ENCODE data around the gene COL16A1.

Gene COL16A1

DNA sequence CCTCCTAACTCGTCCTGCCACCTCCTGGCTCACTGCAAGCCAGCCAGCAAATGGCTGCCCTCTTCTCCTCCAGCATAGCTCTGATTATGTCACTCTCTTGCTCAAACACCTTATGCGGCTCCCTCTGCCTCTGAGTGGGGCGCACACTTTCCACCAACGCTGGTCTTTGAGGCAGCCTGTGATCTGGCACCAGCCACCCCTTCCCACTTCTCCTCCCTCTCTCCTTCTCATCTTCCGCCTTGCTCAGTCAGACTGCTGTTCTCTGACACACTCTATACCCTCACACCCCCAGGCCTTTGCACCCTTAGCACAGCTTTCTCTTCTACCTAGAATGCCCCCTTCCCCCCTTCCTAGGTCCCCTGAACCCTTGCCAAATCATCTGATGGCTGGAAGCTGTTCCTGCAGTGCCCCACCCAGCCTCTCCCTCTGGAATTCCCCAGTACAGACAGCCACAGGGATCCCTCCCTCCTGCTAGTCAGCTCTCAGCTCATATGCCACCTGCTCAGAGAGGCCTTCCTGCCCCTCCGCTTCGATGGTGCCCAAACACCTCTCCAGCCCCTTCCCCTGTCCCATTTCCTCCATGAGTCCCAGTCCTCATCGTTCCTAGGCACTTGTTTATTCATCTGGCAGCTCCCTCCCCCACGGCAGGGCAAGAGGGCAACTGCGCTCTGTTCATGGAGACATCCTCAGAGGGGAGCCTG lies 37.4 kb downstream of the COL16A1 start:
- DNase-seq (ENCODE audit: low read depth in 2 of 2), result no peak

DNA sequence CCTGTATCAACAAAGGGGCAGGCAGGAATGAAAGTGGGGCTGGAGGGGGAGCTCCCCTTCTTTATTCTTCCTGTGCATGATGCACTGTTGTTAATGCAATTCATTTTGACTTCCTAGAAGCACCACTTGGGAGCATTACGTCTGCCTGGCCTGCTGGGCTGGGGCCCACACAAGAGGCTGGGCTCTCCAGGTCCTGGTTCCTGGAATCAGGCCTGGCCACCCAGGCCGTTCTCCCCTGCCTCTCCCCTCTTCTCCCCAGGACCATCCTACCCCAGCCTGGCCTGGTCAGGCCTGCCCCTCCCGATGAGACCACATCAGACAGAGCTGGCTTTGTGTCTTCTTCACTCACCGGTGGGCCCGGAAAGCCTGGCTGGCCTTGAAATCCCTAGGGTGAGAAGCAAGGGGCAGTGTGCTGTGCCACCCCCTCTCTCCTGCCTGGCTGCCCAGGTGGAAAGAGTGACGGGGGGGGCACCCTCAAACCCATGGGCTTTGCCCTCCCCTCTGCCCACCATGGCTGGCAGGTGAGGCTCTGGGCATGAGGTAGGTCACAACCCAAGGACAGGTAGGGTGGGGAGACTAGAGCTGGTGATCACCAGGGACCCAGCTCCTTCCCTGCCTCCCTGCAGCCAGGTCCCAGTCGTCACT lies 38.5 kb downstream of the COL16A1 start:
- DNase-seq (ENCODE audit: low read depth in 2 of 2), result no peak

DNA sequence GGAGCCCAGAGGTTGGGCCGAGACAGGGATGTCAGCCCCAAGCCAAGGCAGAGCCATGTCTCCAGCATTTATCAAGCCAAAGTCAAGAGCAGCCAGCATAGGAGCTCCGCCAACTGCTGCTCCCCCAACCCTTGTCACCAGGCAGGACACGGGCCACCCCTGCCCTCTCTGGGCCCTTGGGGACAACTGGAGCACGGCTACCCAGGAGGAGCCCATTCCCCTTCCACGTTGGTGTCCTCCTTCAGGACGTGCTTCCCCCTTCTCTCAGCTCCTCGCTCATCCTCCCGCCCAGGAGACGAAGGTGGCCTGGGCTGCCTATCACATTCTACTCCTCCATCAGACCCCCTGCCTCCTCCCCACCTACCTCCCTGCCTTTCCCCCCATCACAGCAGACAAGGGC lies 39.3 kb downstream of the COL16A1 start:
- no peak for DNase-seq (ENCODE audit: low read depth in 2 of 2)

DNA sequence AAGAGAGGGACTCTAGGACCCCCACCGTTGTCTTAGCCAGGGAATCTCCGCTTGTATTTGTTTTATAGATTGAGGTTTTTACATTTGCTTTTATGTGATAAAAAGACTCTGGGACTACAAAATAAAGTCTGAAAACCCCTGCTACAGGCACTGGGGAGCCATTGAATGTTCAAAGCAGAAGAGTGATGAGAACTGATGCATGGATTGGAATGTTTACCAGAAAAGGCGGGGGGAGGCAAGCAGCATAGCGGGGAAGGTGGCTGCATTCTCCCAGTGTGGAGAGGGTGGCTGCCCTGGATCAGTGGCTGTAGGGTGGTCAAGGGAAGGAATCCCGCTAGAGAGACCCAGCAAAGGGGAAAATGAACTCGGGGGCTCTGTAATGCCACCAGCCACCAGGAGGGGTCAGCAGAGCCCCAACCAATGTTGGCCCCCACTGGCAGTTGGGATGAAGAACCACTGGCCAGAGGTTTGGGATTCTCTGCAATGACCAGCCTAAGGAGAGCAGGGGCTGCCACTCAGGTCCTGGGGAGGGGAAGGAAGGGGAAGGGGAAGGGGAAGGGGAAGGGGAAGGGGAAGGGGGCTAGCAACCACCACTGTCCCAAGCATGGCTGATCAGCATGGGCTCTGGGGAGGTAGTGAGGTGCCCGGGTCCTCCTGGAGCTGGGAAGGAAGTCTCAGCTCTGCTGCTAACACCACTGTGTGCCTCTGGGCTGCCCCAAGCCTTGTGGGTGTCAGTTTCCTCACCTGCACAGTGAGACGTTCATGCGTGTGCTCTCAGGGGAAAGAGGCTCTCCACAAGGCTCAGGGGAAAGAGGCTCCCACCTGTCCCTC lies 40.0 kb downstream of the COL16A1 start:
- DNase-seq (ENCODE audit: low read depth in 2 of 2), result peak; percentile 19 to 43

DNA sequence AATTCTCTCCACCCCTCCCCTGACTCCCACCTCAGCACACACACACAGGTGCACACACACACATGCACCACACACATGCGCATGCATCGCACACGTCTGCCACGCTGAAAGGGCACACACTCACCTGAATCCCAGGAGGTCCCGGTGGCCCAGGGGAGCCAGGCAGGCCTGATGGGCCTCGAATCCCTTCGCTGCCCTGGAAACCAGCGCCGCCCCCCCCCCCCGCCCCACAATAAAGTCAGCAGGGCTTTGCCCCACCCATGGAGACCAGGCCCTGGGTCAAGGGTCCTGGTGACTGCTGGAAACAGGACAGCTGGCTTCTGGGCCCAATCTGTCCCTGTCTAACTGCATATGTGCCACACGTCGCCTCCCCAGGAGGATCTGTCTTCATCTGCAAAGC lies 41.4 kb downstream of the COL16A1 start:
- DNase-seq (ENCODE audit: low read depth in 2 of 2), result no peak

DNA sequence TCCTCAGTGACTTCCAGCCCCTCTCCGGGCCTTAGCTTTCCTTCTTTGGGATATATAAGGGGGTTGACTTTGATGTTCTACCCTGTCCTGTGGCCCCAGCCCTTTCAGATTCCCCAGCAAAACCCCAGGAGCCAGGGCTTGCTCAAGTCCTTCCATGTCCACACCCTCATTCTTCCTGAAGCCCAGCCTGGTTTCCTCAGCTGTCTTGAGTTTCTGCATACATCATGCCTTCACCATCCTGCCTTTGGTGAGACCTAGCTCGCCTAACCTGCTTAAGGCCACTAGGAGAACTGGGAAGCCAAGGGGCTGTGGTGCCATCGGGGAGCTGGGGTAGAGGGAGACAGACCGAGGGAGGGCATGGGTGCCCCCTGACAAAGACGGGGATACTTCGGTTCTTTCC lies 42.0 kb downstream of the COL16A1 start:
- no peak for DNase-seq (ENCODE audit: low read depth in 2 of 2)

DNA sequence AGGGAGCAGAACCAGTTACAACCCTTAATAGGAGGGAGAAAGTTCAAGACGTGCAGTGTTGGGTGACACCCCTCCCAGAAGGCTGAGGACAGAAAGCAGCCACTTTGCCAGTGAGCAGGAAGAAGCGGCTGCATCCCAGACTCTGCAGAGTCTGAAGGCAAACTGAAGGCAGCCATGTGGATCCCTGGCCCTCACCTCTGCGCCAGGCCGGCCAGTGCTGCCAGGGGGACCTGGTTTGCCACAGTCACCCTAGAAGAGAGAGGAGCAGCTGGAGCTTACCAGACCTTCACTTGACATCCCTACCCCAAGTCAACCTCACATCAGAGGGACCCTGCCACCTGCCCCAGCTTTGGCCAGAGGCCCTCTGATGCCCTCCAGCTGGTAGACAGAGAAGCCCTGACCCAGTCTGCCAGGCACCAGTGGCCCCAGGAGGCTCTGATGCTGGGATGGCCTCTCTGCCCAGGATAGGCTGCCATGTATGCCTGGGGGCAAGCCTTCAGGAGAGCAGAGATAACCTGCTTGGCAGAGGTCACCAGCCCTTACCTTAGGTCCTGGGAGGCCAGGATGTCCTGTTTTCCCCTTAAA lies 42.9 kb downstream of the COL16A1 start:
- DNase-seq (ENCODE audit: low read depth in 2 of 2), result no peak

DNA sequence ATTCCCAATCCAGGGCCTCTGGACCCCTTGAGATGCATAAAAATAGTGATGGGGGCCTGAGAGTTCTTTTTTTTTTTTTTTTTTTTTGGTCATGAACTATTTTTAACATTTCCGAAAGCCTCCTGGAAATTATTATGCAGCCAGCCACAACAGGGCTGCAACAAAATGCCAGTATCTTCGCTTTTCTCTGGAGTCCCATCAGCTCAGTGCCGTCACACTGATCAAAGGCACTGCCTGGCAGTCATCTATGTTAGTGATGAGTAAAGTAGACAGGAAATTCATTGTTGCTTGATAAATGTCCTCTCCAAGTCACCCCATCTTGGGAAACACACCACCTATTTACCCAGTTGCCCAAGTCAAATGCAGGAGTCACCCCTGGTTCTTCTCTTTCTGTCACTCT lies 43.9 kb downstream of the COL16A1 start:
- no peak for DNase-seq (ENCODE audit: low read depth in 2 of 2)

DNA sequence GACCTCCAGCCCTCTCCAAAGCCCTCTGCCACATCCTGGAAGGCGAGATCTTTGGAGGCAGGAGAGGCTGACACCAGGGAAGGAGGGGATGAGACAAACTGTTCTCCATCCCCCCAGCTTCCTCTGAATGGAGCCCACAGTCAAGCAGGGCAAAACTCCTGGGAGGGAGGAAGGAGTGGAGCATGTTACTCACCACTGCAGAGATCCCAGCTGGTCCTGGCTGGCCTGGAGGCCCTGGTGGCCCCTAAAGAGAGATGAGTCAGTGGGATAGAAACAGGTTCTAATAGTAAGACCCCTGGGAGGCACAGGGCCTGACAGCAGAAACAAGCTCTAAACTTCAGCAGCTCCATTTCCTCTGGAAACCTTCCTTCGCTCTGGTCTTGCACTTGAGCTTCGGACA lies 45.1 kb downstream of the COL16A1 start:
- DNase-seq (ENCODE audit: low read depth in 2 of 2), result no peak

DNA sequence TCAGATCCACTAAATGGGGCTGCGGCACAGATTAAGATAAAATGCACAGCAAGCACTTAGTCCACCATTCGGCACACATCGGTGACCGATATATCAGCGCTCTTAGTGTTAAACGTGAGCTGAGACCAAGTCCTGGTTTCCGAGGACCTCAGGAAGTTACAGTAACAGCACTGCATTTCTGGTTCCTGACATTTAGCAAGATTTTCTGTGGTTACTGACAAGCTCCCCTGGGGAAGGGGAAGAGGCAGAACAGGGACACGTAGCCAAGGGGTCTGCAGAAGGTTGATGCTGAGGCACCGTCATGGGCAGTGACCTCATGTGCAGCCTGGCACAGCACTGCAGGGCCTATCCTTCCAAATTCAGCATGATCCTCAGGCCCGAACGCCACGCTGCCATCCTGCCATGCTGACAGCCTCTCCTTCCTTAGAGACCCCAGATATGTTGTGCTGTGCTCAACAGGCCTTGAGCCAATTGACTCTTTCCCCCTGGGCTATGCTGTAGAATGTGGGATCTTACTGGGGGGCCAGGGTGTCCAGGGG lies 45.8 kb downstream of the COL16A1 start:
- DNase-seq (ENCODE audit: low read depth in 2 of 2), result no peak

DNA sequence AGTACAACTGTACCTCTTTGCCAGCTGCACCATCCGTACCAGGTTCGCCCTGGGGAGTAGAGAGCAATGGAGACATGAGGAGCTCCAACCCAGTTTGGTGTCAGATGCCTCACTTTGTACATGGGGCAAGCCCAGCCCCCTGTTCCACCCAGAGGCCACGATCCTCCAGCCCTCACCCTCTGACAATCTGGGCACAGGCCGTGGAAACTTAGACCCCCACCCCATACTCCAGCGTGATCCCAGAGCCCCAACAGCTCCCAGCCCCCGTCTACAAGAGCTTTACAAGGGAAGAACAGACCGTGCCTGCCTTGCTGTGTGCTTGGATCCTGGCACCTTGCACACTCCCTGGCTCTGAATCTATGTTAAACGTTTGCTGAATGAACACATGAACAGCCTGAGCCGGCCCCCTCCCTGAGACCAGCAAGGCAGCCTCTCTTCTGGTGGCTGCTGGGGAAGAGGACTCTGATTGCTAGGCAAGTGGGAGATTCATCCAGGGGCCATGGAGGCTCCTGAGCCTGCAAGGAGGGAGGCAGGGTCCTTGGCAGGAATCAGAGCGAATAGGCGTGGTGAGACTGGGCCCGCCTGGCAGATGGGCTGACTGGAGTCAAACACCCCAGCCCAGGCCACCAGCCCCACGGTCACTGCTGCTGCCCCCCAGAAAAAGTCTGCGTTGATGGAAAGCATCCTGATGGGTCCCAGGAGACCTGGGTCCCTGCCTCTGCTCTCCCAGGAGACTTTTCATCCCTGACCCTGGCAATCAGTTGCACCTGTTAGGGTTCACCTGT lies 46.6 kb downstream of the COL16A1 start:
- DNase-seq (ENCODE audit: low read depth in 2 of 2), result no peak

DNA sequence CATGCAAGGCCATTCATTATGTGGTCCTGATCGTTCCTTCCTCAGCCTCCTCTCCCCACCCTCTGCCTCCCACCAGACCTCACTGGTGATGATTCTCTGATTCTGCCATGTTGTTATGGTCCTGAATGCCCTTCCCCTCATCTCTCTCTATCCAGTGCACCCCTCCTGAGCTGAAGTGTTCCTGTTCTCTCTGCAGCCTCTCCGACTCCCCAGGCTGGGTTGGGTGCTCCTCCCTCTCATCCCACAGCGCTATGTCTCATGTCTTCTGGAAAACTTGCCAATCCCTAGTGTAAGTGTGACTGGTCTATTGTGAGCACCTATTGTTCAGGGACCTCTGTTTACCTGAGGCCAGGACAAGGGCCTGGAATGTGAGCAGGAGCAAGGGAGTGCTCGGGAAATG lies 48.1 kb downstream of the COL16A1 start:
- DNase-seq (ENCODE audit: low read depth in 2 of 2), result no peak

DNA sequence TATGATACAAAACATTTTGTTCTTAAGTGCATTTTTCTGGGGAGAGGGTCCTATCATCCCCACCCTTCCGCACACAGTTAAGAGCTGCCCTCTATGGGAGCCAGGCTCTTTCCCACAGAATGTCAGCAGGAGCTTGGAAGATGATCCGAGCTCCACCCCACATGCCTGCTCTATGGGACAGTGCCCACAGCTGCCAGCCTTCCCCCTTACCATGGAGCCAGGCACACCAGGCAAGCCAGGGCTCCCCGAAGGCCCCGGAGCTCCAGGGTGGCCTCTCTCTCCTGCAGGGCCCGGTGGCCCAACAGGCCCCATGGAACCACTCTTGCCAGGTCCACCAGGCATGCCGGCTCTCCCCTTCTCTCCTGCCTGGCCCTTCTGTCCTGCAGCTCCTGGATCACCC lies 48.7 kb downstream of the COL16A1 start:
- DNase-seq (ENCODE audit: low read depth in 2 of 2), result no peak

DNA sequence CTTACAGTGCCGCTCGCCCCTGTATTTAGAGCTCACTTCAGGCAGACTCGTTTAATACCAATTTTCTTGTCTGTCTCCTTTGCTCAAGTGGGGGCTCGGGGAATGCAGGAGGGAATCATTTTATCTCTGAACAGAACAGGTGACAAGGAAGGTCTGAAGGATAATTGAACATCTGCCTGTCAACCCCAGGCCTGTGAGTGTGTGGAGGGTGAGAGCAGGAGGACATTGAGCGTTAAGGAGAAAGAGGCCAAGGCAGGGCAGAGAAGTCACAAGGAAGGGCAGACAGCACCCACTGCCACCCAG lies 49.4 kb downstream of the COL16A1 start:
- DNase-seq (ENCODE audit: low read depth in 2 of 2), result no peak

DNA sequence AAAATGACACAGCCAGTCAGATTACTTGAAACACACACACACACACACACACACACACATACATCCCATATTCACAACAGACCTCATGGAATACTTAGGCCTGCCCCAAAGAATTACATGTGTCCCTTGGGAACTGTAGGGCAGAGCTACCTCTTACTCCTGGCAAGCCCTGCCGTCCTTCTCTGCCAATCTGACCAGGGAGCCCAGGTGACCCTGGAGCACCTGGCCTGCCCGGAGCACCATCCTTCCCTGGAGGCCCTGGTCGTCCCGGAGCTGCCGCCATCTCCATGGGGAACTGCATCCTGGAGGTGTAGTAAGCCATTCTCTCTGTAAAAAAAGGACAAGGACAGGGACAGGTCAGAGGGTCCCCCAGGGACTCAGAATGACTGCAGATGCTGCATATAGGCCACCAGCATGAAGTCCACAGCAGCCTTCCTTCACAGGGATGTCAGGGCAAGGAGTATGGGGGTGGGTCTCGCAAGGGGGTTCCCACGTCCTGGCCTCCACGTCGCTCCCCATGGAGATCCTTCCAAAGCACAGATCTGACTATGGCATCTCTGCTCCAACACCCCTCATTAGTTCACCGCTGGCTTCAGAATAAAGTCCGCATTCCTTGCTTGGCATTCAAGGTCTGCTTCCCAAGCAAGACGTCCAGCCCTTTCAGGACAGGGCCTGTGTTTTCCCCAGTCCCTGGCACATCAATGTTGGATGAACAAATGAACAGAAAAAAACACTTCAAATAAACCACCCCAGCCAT lies 49.9 kb downstream of the COL16A1 start:
- DNase-seq (ENCODE audit: low read depth in 2 of 2), result no peak

DNA sequence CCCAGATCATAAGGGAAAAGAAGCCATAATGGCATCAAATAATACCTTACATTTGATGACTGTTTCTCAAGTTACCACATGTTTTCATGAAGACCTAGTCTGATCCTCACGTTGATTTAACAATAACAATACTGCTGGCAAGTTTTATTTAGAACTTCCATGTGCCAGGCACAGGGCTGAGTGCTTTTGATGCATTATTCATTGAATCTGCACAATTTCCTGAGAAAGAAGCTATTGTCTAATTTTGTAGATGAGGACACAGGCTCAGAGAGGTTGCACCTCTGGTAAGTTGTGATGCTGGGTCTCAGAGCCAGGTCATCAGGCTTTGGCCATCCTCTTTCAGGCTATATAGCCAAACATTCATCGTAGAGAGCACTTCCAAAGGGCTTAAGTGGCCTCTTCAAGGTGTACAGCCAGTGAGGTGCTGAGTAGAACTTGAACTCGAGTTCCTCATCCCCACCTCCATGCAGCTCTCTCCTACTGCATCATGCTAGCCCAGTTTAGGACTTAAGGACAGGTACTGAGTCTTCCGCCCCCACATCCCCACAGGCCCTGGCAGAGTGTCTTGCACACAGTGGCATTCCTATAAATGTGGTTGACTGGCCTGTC lies 50.8 kb downstream of the COL16A1 start:
- DNase-seq (ENCODE audit: low read depth in 2 of 2), result no peak

DNA sequence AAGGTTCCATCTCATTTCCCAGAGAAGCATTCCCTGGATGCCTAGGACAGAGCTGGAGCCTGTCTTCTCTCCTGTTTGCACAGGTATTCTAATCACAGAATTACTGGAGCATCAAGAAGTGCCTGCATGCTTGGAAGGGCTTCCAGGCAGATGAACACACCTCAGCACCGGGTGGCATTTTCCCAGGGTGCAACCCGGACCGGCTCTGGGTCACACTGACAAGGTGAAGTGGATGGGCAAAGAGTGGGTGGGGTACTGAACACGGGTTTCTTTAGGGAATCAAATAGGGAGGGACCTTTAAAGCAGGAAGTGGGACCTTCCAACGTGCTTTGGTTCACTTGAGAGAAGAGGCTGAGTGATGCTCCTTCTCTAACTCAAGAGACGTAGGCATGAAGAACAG lies 52.1 kb downstream of the COL16A1 start:
- DNase-seq (ENCODE audit: low read depth in 2 of 2), result no peak

DNA sequence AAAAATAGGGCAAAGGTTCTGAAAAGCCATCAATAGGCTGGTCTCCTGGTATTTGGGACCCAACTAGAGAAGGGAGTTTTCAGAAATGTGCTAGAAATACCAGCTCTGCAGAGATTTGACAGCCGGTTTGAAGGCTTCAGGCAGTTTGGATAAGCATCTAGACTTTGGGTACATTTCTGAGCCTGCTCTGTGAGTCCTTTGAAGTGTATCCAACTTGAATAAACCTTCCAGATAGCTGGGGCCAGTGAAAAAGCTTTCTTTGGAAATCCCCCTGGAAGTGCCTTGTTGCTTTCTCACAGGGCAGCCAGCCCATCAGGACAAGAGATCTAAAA lies 52.8 kb downstream of the COL16A1 start:
- DNase-seq (ENCODE audit: low read depth in 2 of 2), result no peak

DNA sequence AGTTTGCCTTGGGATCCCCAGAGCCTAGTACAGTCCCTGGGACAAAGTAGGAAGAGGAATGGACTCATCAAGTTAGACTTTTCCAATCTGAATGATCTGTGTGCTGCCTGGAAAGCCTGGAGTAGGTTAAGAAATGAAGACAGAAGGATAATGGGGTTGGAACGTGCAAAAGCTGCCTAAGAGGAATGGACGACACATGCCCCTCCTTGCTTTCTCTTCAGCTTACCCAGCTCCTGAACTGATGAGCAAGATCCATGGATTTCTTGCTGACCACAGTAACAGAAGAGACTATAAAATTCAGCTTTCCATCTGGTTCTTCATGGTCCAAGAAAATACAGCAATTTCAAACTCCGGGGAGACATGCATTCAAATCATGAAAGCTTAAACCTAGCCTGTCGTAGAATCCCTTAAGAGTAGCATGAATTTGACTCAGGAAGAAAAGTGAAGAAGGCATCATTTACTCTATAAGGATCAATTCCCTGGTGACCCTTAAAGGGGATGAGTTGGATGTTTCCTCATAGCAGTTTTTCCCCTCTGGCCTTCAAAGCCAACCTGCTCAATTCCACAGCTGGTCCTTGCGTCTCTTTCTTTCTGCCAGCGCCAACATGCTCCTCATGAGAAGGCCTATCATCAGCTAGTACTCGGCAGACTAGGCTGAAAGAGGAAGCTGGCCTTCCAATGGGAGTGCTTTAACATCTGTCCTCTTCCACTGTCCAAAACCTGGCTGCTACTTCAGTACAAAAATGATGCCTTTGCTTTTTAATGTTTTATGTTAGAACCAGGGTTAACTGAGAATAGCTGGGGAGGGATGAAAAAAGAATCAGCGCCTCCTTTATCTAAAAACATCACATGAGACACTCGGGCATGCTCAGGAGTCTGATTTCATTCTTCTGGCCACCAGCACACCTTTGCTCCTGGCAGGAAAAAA lies 53.4 kb downstream of the COL16A1 start:
- no peak for DNase-seq (ENCODE audit: low read depth in 2 of 2)

Measured in stimulated activated CD4-positive, alpha-beta T cell treated with anti-CD3 and anti-CD28 coated beads, Interleukin-1b, Interleukin-23, amount 100 ng/mL, for 1 hour (primary cell).